SK-N-SH treated with all-trans-retinoic acid at 6 μM for 48 hours (cell line): ENCODE results near the gene KIAA1671.

Source experiments
- ATAC-seq: fragments of 200-7000 bp; cut with Tn5 transposase; 3 replicates; pipeline ENCODE4 v1.9.1; 2020; ENCODE audit warnings: mild to moderate bottlenecking, moderate library complexity
- ARNTL ChIP-seq: fragments of 450-650 bp; formaldehyde crosslinking; IDR thresholded peaks from 2 replicates; pipeline ENCODE4 v1.5.0; 2020; ENCODE audit warnings: low read depth, mild to moderate bottlenecking, moderate library complexity, borderline replicate concordance
- BACH2 ChIP-seq: fragments of 250-450 bp; sonication (Bioruptor Pico); IDR thresholded peaks from 2 replicates; pipeline ENCODE4 v1.9.0; 2021; ENCODE audit warnings: mild to moderate bottlenecking, borderline replicate concordance
- CREB5 ChIP-seq: fragments of 250-450 bp; sonication (Bioruptor Pico); IDR thresholded peaks from 2 replicates; pipeline ENCODE4 v1.5.1; 2020; ENCODE audit warnings: low read depth, mild to moderate bottlenecking, moderate library complexity
- CSDC2 ChIP-seq: fragments of 250-450 bp; sonication (Bioruptor Pico); IDR thresholded peaks from 2 replicates; pipeline ENCODE4 v1.5.0; 2020; ENCODE audit warnings: mild to moderate bottlenecking, moderate library complexity
- CSRNP3 ChIP-seq: fragments of 250-450 bp; sonication (Bioruptor Pico); IDR thresholded peaks from 2 replicates; pipeline ENCODE4 v1.5.1; 2021; ENCODE audit warnings: mild to moderate bottlenecking, moderate library complexity
- ESRRG ChIP-seq: fragments of 250-450 bp; sonication (Bioruptor Pico); IDR thresholded peaks from 2 replicates; pipeline ENCODE4 v1.6.1; 2021; ENCODE audit warnings: mild to moderate bottlenecking
- GLIS3 ChIP-seq: fragments of 250-450 bp; sonication (Bioruptor Pico); IDR thresholded peaks from 2 replicates; pipeline ENCODE4 v1.5.0; 2020; ENCODE audit warnings: mild to moderate bottlenecking, moderate library complexity
- ISL1 ChIP-seq: fragments of 250-450 bp; sonication (Bioruptor Pico); IDR thresholded peaks from 2 replicates; pipeline ENCODE4 v2.1.2; 2022; ENCODE audit warnings: mild to moderate bottlenecking, moderate library complexity
- OSR1 ChIP-seq: fragments of 250-450 bp; sonication (Bioruptor Pico); IDR thresholded peaks from 2 replicates; pipeline ENCODE4 v1.8.0; 2022; ENCODE audit warnings: moderate library complexity, mild to moderate bottlenecking, inconsistent platforms
- PATZ1 ChIP-seq: fragments of 250-450 bp; sonication (Bioruptor Pico); IDR thresholded peaks from 2 replicates; pipeline ENCODE4 v1.8.0; 2020; ENCODE audit warnings: mild to moderate bottlenecking, moderate library complexity, borderline replicate concordance
- POU6F1 ChIP-seq: fragments of 250-450 bp; sonication (Bioruptor Pico); IDR thresholded peaks from 2 replicates; pipeline ENCODE4 v1.8.0; 2021; ENCODE audit warnings: low read depth, mild to moderate bottlenecking, moderate library complexity, borderline replicate concordance
- PPARA ChIP-seq: fragments of 250-450 bp; sonication (Bioruptor Pico); IDR thresholded peaks from 2 replicates; pipeline ENCODE4 v1.5.0; 2020; ENCODE audit warnings: mild to moderate bottlenecking, borderline replicate concordance
- RARB ChIP-seq: fragments of 250-450 bp; sonication (Bioruptor Pico); IDR thresholded peaks from 2 replicates; pipeline ENCODE4 v1.8.0; 2021; ENCODE audit warnings: mild to moderate bottlenecking, moderate library complexity
- SNAI2 ChIP-seq: fragments of 250-450 bp; sonication (Bioruptor Pico); IDR thresholded peaks from 2 replicates; pipeline ENCODE4 v1.5.0; 2020; ENCODE audit warnings: mild to moderate bottlenecking, moderate library complexity
- TCF4 ChIP-seq: fragments of 250-450 bp; sonication (Bioruptor Pico); IDR thresholded peaks from 2 replicates; pipeline ENCODE4 v1.8.0; 2021; ENCODE audit warnings: mild to moderate bottlenecking, moderate library complexity, borderline replicate concordance
- TOX ChIP-seq: fragments of 250-450 bp; sonication (Bioruptor Pico); IDR thresholded peaks from 2 replicates; pipeline ENCODE4 v1.8.0; 2021; ENCODE audit warnings: mild to moderate bottlenecking, moderate library complexity, borderline replicate concordance
- TSHZ2 ChIP-seq: fragments of 250-450 bp; sonication (Bioruptor Pico); IDR thresholded peaks from 2 replicates; pipeline ENCODE4 v1.5.0; 2020; ENCODE audit warnings: mild to moderate bottlenecking, moderate library complexity
- ZC3H10 ChIP-seq: fragments of 250-450 bp; sonication (Bioruptor Pico); IDR thresholded peaks from 2 replicates; pipeline ENCODE4 v1.5.1; 2021; ENCODE audit warnings: mild to moderate bottlenecking, moderate library complexity
- ZFP3 ChIP-seq: fragments of 250-450 bp; sonication (Bioruptor Pico); IDR thresholded peaks from 2 replicates; pipeline ENCODE4 v1.5.0; 2020; ENCODE audit warnings: mild to moderate bottlenecking, moderate library complexity
- ZFP30 ChIP-seq: fragments of 450-650 bp; formaldehyde crosslinking; IDR thresholded peaks from 2 replicates; pipeline ENCODE4 v1.5.0; 2022; ENCODE audit warnings: mild to moderate bottlenecking, moderate library complexity
- ZNF565 ChIP-seq: fragments of 450-650 bp; formaldehyde crosslinking; conservative IDR thresholded peaks from 2 replicates; pipeline ENCODE4 v1.5.0; 2020; ENCODE audit warnings: low read depth, mild to moderate bottlenecking, moderate library complexity
- ZNF70 ChIP-seq: fragments of 450-650 bp; formaldehyde crosslinking; IDR thresholded peaks from 2 replicates; pipeline ENCODE4 v1.5.0; 2020; ENCODE audit warnings: mild to moderate bottlenecking, moderate library complexity
- ZNF8 ChIP-seq: fragments of 450-650 bp; formaldehyde crosslinking; IDR thresholded peaks from 2 replicates; pipeline ENCODE4 v1.5.0; 2020; ENCODE audit warnings: mild to moderate bottlenecking, moderate library complexity

KIAA1671 gene

GRCh38 chr22:25028841-25029141 is 76.3 kb downstream of the KIAA1671 start:
- ATAC-seq, result no peak
- TF ChIP-seq ZFP30 (CRISPR knock-in tag) (no peak), ZNF565 (no peak)

- no peak for ATAC-seq
- TF ChIP-seq ESRRG (CRISPR knock-in tag), result no peak
- no peak for TF ChIP-seq ZNF70 (CRISPR knock-in tag)
- TF ChIP-seq CSDC2 (CRISPR knock-in tag), result no peak
- TF ChIP-seq ARNTL (CRISPR knock-in tag), result no peak
- TF ChIP-seq OSR1 (CRISPR knock-in tag), result no peak
- TF ChIP-seq ZC3H10, result no peak
- no peak for TF ChIP-seq PATZ1
- TF ChIP-seq ZFP30 (CRISPR knock-in tag), result no peak
- TF ChIP-seq PPARA, result no peak
- TF ChIP-seq ZFP3 (CRISPR knock-in tag), result no peak
- TF ChIP-seq RARB (CRISPR knock-in tag), result no peak
- TF ChIP-seq BACH2 (CRISPR knock-in tag), result no peak
- TF ChIP-seq CSRNP3 (CRISPR knock-in tag), result no peak
- TF ChIP-seq ZNF565, result no peak
- no peak for TF ChIP-seq POU6F1 (CRISPR knock-in tag)
- TF ChIP-seq GLIS3 (CRISPR knock-in tag), result no peak
- no peak for TF ChIP-seq CREB5 (CRISPR knock-in tag)
- no peak for TF ChIP-seq TOX (CRISPR knock-in tag)
- TF ChIP-seq ZNF8 (CRISPR knock-in tag), result no peak
Measured at GRCh38 chr22:25029181-25029580, 76.7 kb downstream of the KIAA1671 start.

- ATAC-seq, result no peak
- TF ChIP-seq ZFP3 (CRISPR knock-in tag), result no peak
- no peak for TF ChIP-seq CREB5 (CRISPR knock-in tag)
- TF ChIP-seq CSRNP3 (CRISPR knock-in tag), result no peak
- no peak for TF ChIP-seq ARNTL (CRISPR knock-in tag)
- no peak for TF ChIP-seq ISL1 (CRISPR knock-in tag)
- no peak for TF ChIP-seq OSR1 (CRISPR knock-in tag)
- no peak for TF ChIP-seq ZFP30 (CRISPR knock-in tag)
- TF ChIP-seq RARB (CRISPR knock-in tag), result no peak
- no peak for TF ChIP-seq BACH2 (CRISPR knock-in tag)
- no peak for TF ChIP-seq ZNF8 (CRISPR knock-in tag)
- TF ChIP-seq SNAI2 (CRISPR knock-in tag), result no peak
- TF ChIP-seq ZC3H10, result no peak
- TF ChIP-seq TCF4 (CRISPR knock-in tag), result no peak
- no peak for TF ChIP-seq TOX (CRISPR knock-in tag)
- no peak for TF ChIP-seq PPARA
- TF ChIP-seq ESRRG (CRISPR knock-in tag), result no peak
- TF ChIP-seq TSHZ2, result no peak
- no peak for TF ChIP-seq POU6F1 (CRISPR knock-in tag)
Measured at GRCh38 chr22:25030636-25031035, 78.1 kb downstream of the KIAA1671 start.
